ENCODE data around the gene CDRT4.

The CDRT4 gene

GRCh38 chr17:15475631-15476354 is 8.4 kb upstream of the CDRT4 start:
- 90 to 100% methylated on average over 4 of the region's 8 CpGs for WGBS, 2 experiments (ENCODE audit: insufficient coverage in 2 of 2)
- H3K27ac ChIP-seq (ENCODE audit: low read depth, low read length, severe bottlenecking), result no peak overlapping the region
- peaks cover 20% of the 10 kb centered on the region for H3K36me3 ChIP-seq (ENCODE audit: control insufficient read depth, insufficient read depth, low read length)
- H3K9me3 ChIP-seq (ENCODE audit: control insufficient read depth, low read length), result no peaks in the 10 kb centered on the region
- H3K4me3 ChIP-seq (ENCODE audit: extremely low read depth, insufficient read depth, low read length, poor library complexity, severe bottlenecking), result no peak overlapping the region
- H3K4me1 ChIP-seq (ENCODE audit: control insufficient read depth, insufficient read depth, low read length, poor library complexity, severe bottlenecking), result peaks cover 12% of the 10 kb centered on the region

- Histone ChIP-seq H3K27ac (ENCODE audit: low read depth, low read length, severe bottlenecking) (no peak overlapping the region), H3K4me1 (ENCODE audit: control insufficient read depth, insufficient read depth, low read length, poor library complexity, severe bottlenecking) (peaks cover 3% of the 10 kb centered on the region), H3K4me3 (ENCODE audit: extremely low read depth, insufficient read depth, low read length, poor library complexity, severe bottlenecking) (no peak overlapping the region), H3K9me3 (ENCODE audit: control insufficient read depth, low read length) (no peaks in the 10 kb centered on the region), H3K36me3 (ENCODE audit: control insufficient read depth, insufficient read depth, low read length) (peaks cover 18% of the 10 kb centered on the region)
- 89 to 100% methylated on average over 3 of the region's 3 CpGs for WGBS, 2 experiments (ENCODE audit: insufficient coverage in 2 of 2)
Measured at GRCh38 chr17:15472891-15473290, 5.5 kb upstream of the CDRT4 start.

GRCh38 chr17:15470536-15470935 is 3.1 kb upstream of the CDRT4 start:
- H3K27ac ChIP-seq (ENCODE audit: low read depth, low read length, severe bottlenecking), result no peak overlapping the region
- H3K4me3 ChIP-seq (ENCODE audit: extremely low read depth, insufficient read depth, low read length, poor library complexity, severe bottlenecking), result no peak overlapping the region
- no peaks in the 10 kb centered on the region for H3K9me3 ChIP-seq (ENCODE audit: control insufficient read depth, low read length)
- peaks cover 8% of the 10 kb centered on the region for H3K4me1 ChIP-seq (ENCODE audit: control insufficient read depth, insufficient read depth, low read length, poor library complexity, severe bottlenecking)
- peaks cover 29% of the 10 kb centered on the region for H3K36me3 ChIP-seq (ENCODE audit: control insufficient read depth, insufficient read depth, low read length)
- WGBS, 2 experiments (ENCODE audit: insufficient coverage in 2 of 2), result 100% methylated on average over 3 to 4 of the region's 7 CpGs

- H3K36me3 ChIP-seq (ENCODE audit: control insufficient read depth, insufficient read depth, low read length), result peaks cover 20% of the 10 kb centered on the region
- H3K4me1 ChIP-seq (ENCODE audit: control insufficient read depth, insufficient read depth, low read length, poor library complexity, severe bottlenecking), result peaks cover 8% of the 10 kb centered on the region
- no peaks in the 10 kb centered on the region for H3K9me3 ChIP-seq (ENCODE audit: control insufficient read depth, low read length)
- H3K4me3 ChIP-seq (ENCODE audit: extremely low read depth, insufficient read depth, low read length, poor library complexity, severe bottlenecking), result no peak overlapping the region
- H3K27ac ChIP-seq (ENCODE audit: low read depth, low read length, severe bottlenecking), result no peak overlapping the region
- 97 to 99% methylated on average over 7 of the region's 7 CpGs for WGBS, 2 experiments (ENCODE audit: insufficient coverage in 2 of 2)
Measured at GRCh38 chr17:15469260-15469659, 1.8 kb upstream of the CDRT4 start.

- peaks cover 12% of the 10 kb centered on the region for H3K4me1 ChIP-seq (ENCODE audit: control insufficient read depth, insufficient read depth, low read length, poor library complexity, severe bottlenecking)
- H3K36me3 ChIP-seq (ENCODE audit: control insufficient read depth, insufficient read depth, low read length), result peaks cover 12% of the 10 kb centered on the region
- H3K9me3 ChIP-seq (ENCODE audit: control insufficient read depth, low read length), result no peaks in the 10 kb centered on the region
- WGBS, 2 experiments (ENCODE audit: insufficient coverage in 2 of 2), result 70 to 80% methylated on average over 2 to 4 of the region's 4 CpGs
- H3K27ac ChIP-seq (ENCODE audit: low read depth, low read length, severe bottlenecking), result no peak overlapping the region
- H3K4me3 ChIP-seq (ENCODE audit: extremely low read depth, insufficient read depth, low read length, poor library complexity, severe bottlenecking), result no peak overlapping the region
Measured at GRCh38 chr17:15468126-15468525, 705 bp upstream of the CDRT4 start.

- Histone ChIP-seq H3K9me3 (ENCODE audit: control insufficient read depth, low read length) (peaks cover 4% of the 10 kb centered on the region), H3K27ac (ENCODE audit: low read depth, low read length, severe bottlenecking) (no peak overlapping the region), H3K4me3 (ENCODE audit: extremely low read depth, insufficient read depth, low read length, poor library complexity, severe bottlenecking) (no peak overlapping the region), H3K36me3 (ENCODE audit: control insufficient read depth, insufficient read depth, low read length) (peaks cover 19% of the 10 kb centered on the region), H3K4me1 (ENCODE audit: control insufficient read depth, insufficient read depth, low read length, poor library complexity, severe bottlenecking) (peaks cover 12% of the 10 kb centered on the region)
- 95 to 100% methylated on average over 3 of the region's 6 CpGs for WGBS, 2 experiments (ENCODE audit: insufficient coverage in 2 of 2)
Measured at GRCh38 chr17:15466131-15466530, 1.3 kb downstream of the CDRT4 start.

GRCh38 chr17:15465045-15465701 is 2.2 kb downstream of the CDRT4 start:
- peaks cover 9% of the 10 kb centered on the region for H3K9me3 ChIP-seq (ENCODE audit: control insufficient read depth, low read length)
- H3K36me3 ChIP-seq (ENCODE audit: control insufficient read depth, insufficient read depth, low read length), result peaks cover 21% of the 10 kb centered on the region
- no peak overlapping the region for H3K4me3 ChIP-seq (ENCODE audit: extremely low read depth, insufficient read depth, low read length, poor library complexity, severe bottlenecking)
- 77 to 88% methylated on average over 2 of the region's 2 CpGs for WGBS, 2 experiments (ENCODE audit: insufficient coverage in 2 of 2)
- H3K27ac ChIP-seq (ENCODE audit: low read depth, low read length, severe bottlenecking), result no peak overlapping the region
- H3K4me1 ChIP-seq (ENCODE audit: control insufficient read depth, insufficient read depth, low read length, poor library complexity, severe bottlenecking), result peaks cover 12% of the 10 kb centered on the region

- peaks cover 12% of the 10 kb centered on the region for H3K4me1 ChIP-seq (ENCODE audit: control insufficient read depth, insufficient read depth, low read length, poor library complexity, severe bottlenecking)
- peaks cover 23% of the 10 kb centered on the region for H3K36me3 ChIP-seq (ENCODE audit: control insufficient read depth, insufficient read depth, low read length)
- H3K9me3 ChIP-seq (ENCODE audit: control insufficient read depth, low read length), result peaks cover 9% of the 10 kb centered on the region
- H3K27ac ChIP-seq (ENCODE audit: low read depth, low read length, severe bottlenecking), result peak overlapping the region; percentile 18
- 85 to 91% methylated on average over 5 to 10 of the region's 11 CpGs for WGBS, 2 experiments (ENCODE audit: insufficient coverage in 2 of 2)
- H3K4me3 ChIP-seq (ENCODE audit: extremely low read depth, insufficient read depth, low read length, poor library complexity, severe bottlenecking), result no peak overlapping the region
Measured at GRCh38 chr17:15464231-15464985, 3.0 kb downstream of the CDRT4 start.

- 78 to 80% methylated on average over 7 of the region's 11 CpGs for WGBS, 2 experiments (ENCODE audit: insufficient coverage in 2 of 2)
- H3K36me3 ChIP-seq (ENCODE audit: control insufficient read depth, insufficient read depth, low read length), result peaks cover 23% of the 10 kb centered on the region
Measured at GRCh38 chr17:15462976-15463772, 4.2 kb downstream of the CDRT4 start.

GRCh38 chr17:15457723-15458094 is 9.7 kb downstream of the CDRT4 start:
- H3K4me1 ChIP-seq (ENCODE audit: control insufficient read depth, insufficient read depth, low read length, poor library complexity, severe bottlenecking), result peaks cover 28% of the 10 kb centered on the region
- 87 to 90% methylated on average over 4 to 5 of the region's 7 CpGs for WGBS, 2 experiments (ENCODE audit: insufficient coverage in 2 of 2)

More at GRCh38 chr17:15462976-15463772, 4.2 kb downstream of the CDRT4 start:
- Histone ChIP-seq H3K4me1 (ENCODE audit: control insufficient read depth, insufficient read depth, low read length, poor library complexity, severe bottlenecking) (peaks cover 19% of the 10 kb centered on the region), H3K4me3 (ENCODE audit: extremely low read depth, insufficient read depth, low read length, poor library complexity, severe bottlenecking) (no peak overlapping the region), H3K9me3 (ENCODE audit: control insufficient read depth, low read length) (peaks cover 9% of the 10 kb centered on the region), H3K27ac (ENCODE audit: low read depth, low read length, severe bottlenecking) (peak overlapping the region; percentile 10)

More at GRCh38 chr17:15457723-15458094, 9.7 kb downstream of the CDRT4 start:
- Histone ChIP-seq H3K4me3 (ENCODE audit: extremely low read depth, insufficient read depth, low read length, poor library complexity, severe bottlenecking) (no peak overlapping the region), H3K36me3 (ENCODE audit: control insufficient read depth, insufficient read depth, low read length) (peaks cover 44% of the 10 kb centered on the region), H3K9me3 (ENCODE audit: control insufficient read depth, low read length) (peaks cover 24% of the 10 kb centered on the region), H3K27ac (ENCODE audit: low read depth, low read length, severe bottlenecking) (peak overlapping the region; percentile 97)
